GM21515 (cell line): ENCODE measurements around the gene NHLRC2.
A peak's percentile ranks its signal among the peaks of the same experiment; 100 is the strongest.

Experiments
- ATAC-seq: cut with Tn5 transposase; IDR thresholded peaks from one replicate; pipeline ENCODE4 v1.9.1; 2021; ENCODE audit not compliant: unreplicated experiment

Gene NHLRC2

GRCh38 chr10:113858541-113858940 is 4.1 kb downstream of the NHLRC2 start:
- ATAC-seq = no peak

GRCh38 chr10:113859261-113859660 is 4.8 kb downstream of the NHLRC2 start:
- peak; percentile 40 for ATAC-seq

GRCh38 chr10:113865901-113866300 is 11.4 kb downstream of the NHLRC2 start:
- no peak for ATAC-seq

- no peak for ATAC-seq
Measured at GRCh38 chr10:113866551-113867394, 12.3 kb downstream of the NHLRC2 start.

- no peak for ATAC-seq
Measured at GRCh38 chr10:113867904-113868303, 13.4 kb downstream of the NHLRC2 start.

GRCh38 chr10:113869789-113870188 is 15.3 kb downstream of the NHLRC2 start:
- no peak for ATAC-seq

- no peak for ATAC-seq
Measured at GRCh38 chr10:113872139-113873030, 17.9 kb downstream of the NHLRC2 start.

GRCh38 chr10:113875212-113875611 is 20.8 kb downstream of the NHLRC2 start:
- ATAC-seq = no peak

- no peak for ATAC-seq
Measured at GRCh38 chr10:113876461-113876860, 22.0 kb downstream of the NHLRC2 start.

- peak; percentile 83 for ATAC-seq
Measured at GRCh38 chr10:113879691-113880090, 25.2 kb downstream of the NHLRC2 start.

GRCh38 chr10:113880236-113880635 is 25.8 kb downstream of the NHLRC2 start:
- no peak for ATAC-seq

- ATAC-seq = no peak
Measured at GRCh38 chr10:113882240-113882639, 27.8 kb downstream of the NHLRC2 start.

GRCh38 chr10:113889911-113890310 is 35.5 kb downstream of the NHLRC2 start:
- no peak for ATAC-seq

GRCh38 chr10:113890769-113891168 is 36.3 kb downstream of the NHLRC2 start:
- ATAC-seq = no peak

GRCh38 chr10:113891476-113891875 is 37.0 kb downstream of the NHLRC2 start:
- ATAC-seq = no peak

- ATAC-seq = no peak
Measured at GRCh38 chr10:113893570-113893969, 39.1 kb downstream of the NHLRC2 start.

- ATAC-seq = no peak
Measured at GRCh38 chr10:113894581-113894980, 40.1 kb downstream of the NHLRC2 start.

- no peak for ATAC-seq
Measured at GRCh38 chr10:113895018-113895417, 40.6 kb downstream of the NHLRC2 start.

- no peak for ATAC-seq
Measured at GRCh38 chr10:113897693-113898618, 43.5 kb downstream of the NHLRC2 start.

GRCh38 chr10:113899952-113900598 is 45.6 kb downstream of the NHLRC2 start:
- ATAC-seq = no peak
